BJ (cell line): ENCODE results near the gene SGSM1. TPM values are rescaled to one million over a fixed set of nuclear protein-coding genes. Genes with fewer than 3 reads are reported as not detected.

Source experiments
- CTCF ChIA-PET: fragments of 350-600 bp; formaldehyde crosslinking; extraction: SDS; loops from one replicate; lab custom pipeline; 2021; ENCODE audit warnings: antibody characterized with exemption, inconsistent platforms; lab: Yijun Ruan, JAX
- POLR2A ChIA-PET: fragments of 300-600 bp; sonication (Branson Sonifier 250); formaldehyde crosslinking; extraction: SDS; loops from one replicate; lab custom pipeline; 2021; ENCODE audit warnings: antibody characterized with exemption; lab: Charles Lee
- DNase-seq: peaks from one replicate; pipeline ENCODE4 v3.0.0-alpha.2; 2011; ENCODE audit warnings: low read depth
- H3K27me3 ChIP-seq: 2 replicates; pipeline ENCODE4 v1.6.0; 2011; ENCODE audit warnings: low read length; ENCODE audit not compliant: control insufficient read depth, insufficient read depth
- H3K36me3 ChIP-seq: 2 replicates; pipeline ENCODE4 v1.5.1; 2011; ENCODE audit warnings: low read length; ENCODE audit not compliant: control insufficient read depth, insufficient read depth
- H3K4me3 ChIP-seq: 2 replicates; pipeline ENCODE4 v1.5.1; 2011; ENCODE audit warnings: low read depth, mild to moderate bottlenecking, control low read depth, low read length
- CTCF ChIP-seq: IDR thresholded peaks from 2 replicates; pipeline ENCODE4 v1.5.1; 2011; ENCODE audit warnings: low read depth, mild to moderate bottlenecking, control low read depth, inconsistent platforms, low read length, moderate library complexity; ENCODE audit not compliant: insufficient read depth
- polyA plus RNA-seq: library from polyadenylated mRNA; depleted of rRNA; stranded (reverse); fragments of >200 nt; gene quantifications from 2 replicates; pipeline ENCODE4 v1.2.3, GENCODE V29; 2011

SGSM1 gene
- polyA plus RNA-seq, 1 experiment = not detected

- Histone ChIP-seq H3K4me3 (no peak overlapping the region), H3K27me3 (no peaks in the 10 kb centered on the region; the same call in 1 of the 2 replicates), H3K36me3 (no peaks in the 10 kb centered on the region)
- TF ChIP-seq CTCF = no peak
- ChIA-PET POLR2A (no interaction called here), CTCF (interaction anchor here (0.8 kb wide), 1 partner anchor 59 kb away, joined by 3 read pairs; no protein-coding TSS in a partner anchor)
- no peak for DNase-seq
These were observed 21.3 kb downstream of the SGSM1 start for GRCh38 chr22:24827296-24827695.

DNA sequence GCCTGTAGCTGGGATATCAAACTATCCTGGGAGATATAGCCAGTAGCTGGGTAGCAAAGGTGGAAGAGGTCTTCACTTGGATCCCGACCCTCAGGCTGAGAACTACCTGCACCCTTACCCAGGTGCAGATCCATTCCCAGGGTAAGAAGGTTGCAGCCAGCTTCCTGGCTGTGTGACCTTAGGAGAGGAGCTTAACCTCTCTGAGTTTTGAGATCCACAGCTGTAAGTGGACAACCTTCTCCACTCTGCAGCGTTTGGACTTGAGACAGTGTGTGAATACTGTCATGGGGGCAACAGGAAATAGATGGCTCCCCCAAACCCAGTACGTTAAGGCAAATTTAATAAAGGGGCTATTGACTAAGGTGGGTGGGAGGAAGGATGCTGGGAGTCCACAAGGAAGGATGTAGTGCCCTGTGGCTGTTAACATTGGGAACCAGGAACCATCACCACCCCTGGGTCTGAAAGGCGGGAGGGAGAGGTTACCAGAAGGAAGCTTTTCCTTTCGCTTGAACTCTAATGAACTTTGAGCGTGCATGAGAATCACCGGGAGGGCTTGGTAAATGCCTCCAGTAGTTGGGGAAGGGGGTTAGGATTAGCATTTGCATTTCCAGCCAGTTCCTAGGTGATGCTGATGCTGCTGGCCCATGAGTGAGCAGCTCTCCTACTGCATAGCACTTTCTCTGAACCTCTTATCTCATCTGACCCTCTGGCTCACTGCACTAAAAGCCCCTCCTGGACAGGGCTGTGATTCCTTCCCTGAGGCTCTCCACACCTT is 24.4 kb downstream of the SGSM1 start:
- Histone ChIP-seq H3K36me3 (no peaks in the 10 kb centered on the region), H3K4me3 (no peak overlapping the region), H3K27me3 (no peaks in the 10 kb centered on the region; the same call in 1 of the 2 replicates)
- DNase-seq = no peak
- TF ChIP-seq CTCF = no peak
- ChIA-PET CTCF (interaction anchor here (0.7 kb wide), 1 partner anchor 30 kb away, joined by 3 read pairs; no protein-coding TSS in a partner anchor), POLR2A (no interaction called here)

DNA sequence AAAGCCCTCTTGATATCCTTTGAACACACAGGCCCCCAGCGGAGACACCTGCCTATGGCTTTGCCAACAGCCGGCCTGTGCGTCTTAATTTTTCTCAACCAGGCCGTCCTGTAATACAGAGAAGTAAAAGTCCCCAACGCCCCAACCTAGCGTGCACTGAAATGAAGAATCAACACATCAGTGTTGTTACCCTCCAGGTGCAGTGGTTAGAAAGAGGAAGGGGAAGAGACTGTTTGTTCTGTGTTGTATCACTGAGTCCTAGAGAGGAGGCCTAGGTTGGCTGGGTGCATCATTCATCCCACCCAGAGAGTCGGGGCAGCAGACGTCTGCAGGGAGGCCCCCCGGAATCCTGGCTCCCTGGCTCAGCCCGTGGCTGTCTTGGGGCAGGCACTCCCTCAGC is 25.7 kb downstream of the SGSM1 start:
- ChIA-PET CTCF (interaction anchor here (1.1 kb wide), 1 partner anchor 19 kb away, joined by 3 read pairs; no protein-coding TSS in a partner anchor), POLR2A (no interaction called here)
- no peak for TF ChIP-seq CTCF
- H3K27me3 ChIP-seq = no peaks in the 10 kb centered on the region; the same call in 1 of the 2 replicates
- DNase-seq = no peak
- H3K4me3 ChIP-seq = no peak overlapping the region
- no peaks in the 10 kb centered on the region for H3K36me3 ChIP-seq

GRCh38 chr22:24833881-24834495 is 28.0 kb downstream of the SGSM1 start:
- DNase-seq = no peak
- H3K4me3 ChIP-seq = no peak overlapping the region
- ChIA-PET CTCF (interaction anchor here (1.6 kb wide), 1 partner anchor 16 kb away, joined by 7 read pairs; no protein-coding TSS in a partner anchor), POLR2A (no interaction called here)
- no peaks in the 10 kb centered on the region for H3K36me3 ChIP-seq
- TF ChIP-seq CTCF = no peak
- no peaks in the 10 kb centered on the region; the same call in 1 of the 2 replicates for H3K27me3 ChIP-seq
